GM12878 (cell line): ENCODE measurements around the gene CTIF. TPM values are rescaled to one million over a fixed set of nuclear protein-coding genes. Genes with fewer than 3 reads are reported as not detected.

ENCODE experiments used
- ATAC-seq: fragments of 200-7000 bp; cut with Tn5 transposase; 3 replicates; pipeline ENCODE4 v1.9.1; 2020; ENCODE audit warnings: mild to moderate bottlenecking, moderate library complexity
- BruUV-seq: library from RNA; stranded (reverse); fragments of 400-500 nt; replicated peaks from 2 replicates; lab custom pipeline; 2021; lab: Mats Ljungman, UMichigan
- CTCF ChIA-PET: fragments of 300-600 bp; sonication (Branson Sonifier 250); formaldehyde crosslinking; extraction: SDS; loops from one replicate; lab custom pipeline; 2021; ENCODE audit warnings: inconsistent platforms; lab: Yijun Ruan, JAX
- POLR2A ChIA-PET: fragments of 350-600 bp; formaldehyde crosslinking; extraction: SDS; loops from one replicate; lab custom pipeline; 2021; ENCODE audit warnings: inconsistent platforms; lab: Charles Lee
- RAD21 ChIA-PET: fragments of 300-600 bp; sonication (Branson Sonifier 250); formaldehyde crosslinking; loops from one replicate; lab custom pipeline; 2023; ENCODE audit warnings: antibody characterized with exemption; ENCODE audit not compliant: unreplicated experiment; lab: Charles Lee
- SMC1A ChIA-PET: fragments of 300-600 bp; sonication (Branson Sonifier 250); formaldehyde crosslinking; loops from one replicate; lab custom pipeline; 2023; ENCODE audit not compliant: unreplicated experiment, uncharacterized antibody; lab: Charles Lee
- DNase-seq: peaks from one replicate; pipeline ENCODE4 v3.0.0-alpha.2; 2011; ENCODE audit warnings: low read depth, low spot score
- FAIRE-seq: peaks from 3 replicates; lab custom pipeline; 2011; peaks lifted over from hg19 to GRCh38; lab: Jason Lieb, UNC
- H2AFZ ChIP-seq: 2 replicates; pipeline ENCODE4 v1.6.0; 2011; ENCODE audit warnings: low read depth, low read length, control low read depth; ENCODE audit not compliant: control insufficient read depth
- H3K27ac ChIP-seq: 2 replicates; pipeline ENCODE4 v1.5.1; 2011; ENCODE audit warnings: control low read depth; ENCODE audit not compliant: control insufficient read depth, insufficient read depth
- H3K27me3 ChIP-seq, 2 experiments: replicated peaks in 1 of 2; 2 replicates each; pipeline versions ENCODE4 v1.6.0 to v1.6.1; 2011; ENCODE audit warnings: low read length in 1 of 2; ENCODE audit not compliant: control insufficient read depth in 2 of 2, insufficient read depth in 2 of 2
- H3K36me3 ChIP-seq, 2 experiments: 2 replicates each; pipeline ENCODE4 v1.5.1; 2011; ENCODE audit warnings: low read length in 1 of 2; ENCODE audit not compliant: control insufficient read depth in 2 of 2, insufficient read depth in 2 of 2
- H3K4me1 ChIP-seq: 2 replicates; pipeline ENCODE4 v1.6.1; 2011; ENCODE audit warnings: mild to moderate bottlenecking, low read length, moderate library complexity, mixed read lengths; ENCODE audit not compliant: control insufficient read depth, insufficient read depth
- H3K4me2 ChIP-seq: 2 replicates; pipeline ENCODE4 v1.6.0; 2011; ENCODE audit warnings: control low read depth; ENCODE audit not compliant: control insufficient read depth, insufficient read depth
- H3K4me3 ChIP-seq: fragments of 200-600 bp; sonication (generic); 2 replicates; pipeline ENCODE4 v1.5.1; 2016
- H3K79me2 ChIP-seq: 2 replicates; pipeline ENCODE4 v1.6.0; 2011; ENCODE audit warnings: low read length; ENCODE audit not compliant: control insufficient read depth, insufficient read depth
- H3K9ac ChIP-seq: 2 replicates; pipeline ENCODE4 v1.8.0; 2011; ENCODE audit warnings: low read length, control low read depth, mixed read lengths; ENCODE audit not compliant: control insufficient read depth, insufficient read depth
- H3K9me3 ChIP-seq: replicated peaks from 3 replicates; pipeline ENCODE4 v1.5.1; 2011; ENCODE audit warnings: mild to moderate bottlenecking, low read length; ENCODE audit not compliant: control insufficient read depth, insufficient read depth
- H4K20me1 ChIP-seq: 2 replicates; pipeline ENCODE4 v1.6.0; 2011; ENCODE audit not compliant: control insufficient read depth, insufficient read depth
- ATF7 ChIP-seq: fragments of 450-650 bp; IDR thresholded peaks from 2 replicates; pipeline ENCODE4 v1.6.1; 2016; ENCODE audit warnings: low read depth, mild to moderate bottlenecking
- SREBF1 ChIP-seq: IDR thresholded peaks from 2 replicates; pipeline ENCODE4 v1.6.1; 2012; ENCODE audit warnings: mild to moderate bottlenecking, low read length
- YBX1 ChIP-seq: fragments of 450-650 bp; IDR thresholded peaks from 2 replicates; pipeline ENCODE4 v1.6.1; 2016; ENCODE audit warnings: antibody characterized with exemption
- WGBS: methylation state at CpG from one replicate; pipeline ENCODE4 v1.1.6; 2016; ENCODE audit warnings: low lambda C conversion rate; ENCODE audit not compliant: insufficient replicate concordance, insufficient coverage; ENCODE audit errors: missing lambda C conversion rate; 5-methylcytosine and 5-hydroxymethylcytosine counted together
- in situ Hi-C: fragments of 300-500 bp; cut with MboI; formaldehyde crosslinking; loops from 9 replicates; pipeline ENCODE4 v1.14.3; 2018; ENCODE audit warnings: mixed read lengths
- intact Hi-C: fragments of 100-400 bp; cut with micrococcal nuclease; formaldehyde crosslinking; loops from one replicate; pipeline ENCODE4 v1.14.2; 2022; ENCODE audit not compliant: unreplicated experiment
- polyA plus RNA-seq, 11 experiments: library from polyadenylated mRNA; depleted of rRNA in 4 of 11; unstranded in 6 of 11; stranded (reverse) in 5 of 11; fragments of >200 nt; fragmentation: Nextera tagmentation in 4 of 11; fragmentation: Illumina TruSeq in 1 of 11; extraction: Ambion mirVana in 4 of 11; extraction: Trizol in 1 of 11; gene quantifications; 1 replicate in 1 of 11; 2 replicates in 10 of 11; pipeline versions ENCODE4 v1.2.1 to v1.2.3, GENCODE V29; 2011 to 2016; ENCODE audit warnings: inconsistent platforms in 2 of 11, missing spikeins in 2 of 11, low read depth in 1 of 11
- total RNA-seq, 4 experiments: library from RNA; depleted of rRNA in 3 of 4; stranded (reverse); fragments of >200 nt in 3 of 4; fragmentation: Illumina TruSeq in 1 of 4; extraction: Trizol in 1 of 4; gene quantifications; 2 replicates each; pipeline versions ENCODE4 v1.2.1 to v1.2.3, GENCODE V29; 2013 to 2021
- TF ChIP-seq, protein P1 (sequence below): fragments of 150-350 bp; IDR thresholded peaks from 2 replicates; pipeline ENCODE4 v1.6.1; 2016; ENCODE audit warnings: low read depth, low read length
- TF ChIP-seq, protein P2 (sequence below): fragments of 450-650 bp; formaldehyde crosslinking; IDR thresholded peaks from 2 replicates; pipeline ENCODE4 v1.4.0; 2020; ENCODE audit warnings: mild to moderate bottlenecking, moderate library complexity

The CTIF gene
- total and polyA plus RNA-seq, 10 of the 15 experiments (the other 5 are each of a cell fraction or from before 2014, with no cell fraction given) = 0.06 to 11.6 (median 2.5) TPM

DNA sequence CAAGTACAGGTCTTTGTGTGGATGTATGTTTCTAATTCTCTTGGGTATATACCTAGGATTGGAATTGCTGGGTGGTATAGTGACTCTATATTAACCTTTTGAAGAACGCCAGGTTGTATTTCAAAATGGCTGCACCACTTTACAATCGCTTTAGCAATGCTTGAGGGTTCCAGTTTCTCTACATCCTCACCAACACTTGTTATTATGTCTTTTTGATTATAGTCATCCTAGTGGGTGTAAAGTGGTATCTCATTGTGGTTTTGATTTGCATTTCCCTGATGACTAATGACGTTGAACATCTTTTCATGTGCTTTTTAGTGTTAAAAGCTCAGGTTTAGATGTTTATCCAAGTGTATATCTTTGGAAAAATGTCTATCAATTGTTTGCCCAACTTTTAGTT is 39.5 kb downstream of the CTIF start:
- Histone ChIP-seq H3K36me3 (no peaks in the 10 kb centered on the region), H3K27ac (no peak overlapping the region), H3K4me1 (no peaks in the 10 kb centered on the region), H3K4me3 (no peak overlapping the region), H2AFZ (no peak overlapping the region), H4K20me1 (no peaks in the 10 kb centered on the region), H3K79me2 (no peaks in the 10 kb centered on the region), H3K27me3 (no peaks in the 10 kb centered on the region)
- RAD21 ChIA-PET = no interaction called here
- POLR2A ChIA-PET = no interaction called here
- FAIRE-seq = no peak
- SMC1A ChIA-PET = no interaction called here
- intact Hi-C loops = no loop called here
- BruUV-seq = no TSS peak
- TF ChIP-seq, protein P1, sequence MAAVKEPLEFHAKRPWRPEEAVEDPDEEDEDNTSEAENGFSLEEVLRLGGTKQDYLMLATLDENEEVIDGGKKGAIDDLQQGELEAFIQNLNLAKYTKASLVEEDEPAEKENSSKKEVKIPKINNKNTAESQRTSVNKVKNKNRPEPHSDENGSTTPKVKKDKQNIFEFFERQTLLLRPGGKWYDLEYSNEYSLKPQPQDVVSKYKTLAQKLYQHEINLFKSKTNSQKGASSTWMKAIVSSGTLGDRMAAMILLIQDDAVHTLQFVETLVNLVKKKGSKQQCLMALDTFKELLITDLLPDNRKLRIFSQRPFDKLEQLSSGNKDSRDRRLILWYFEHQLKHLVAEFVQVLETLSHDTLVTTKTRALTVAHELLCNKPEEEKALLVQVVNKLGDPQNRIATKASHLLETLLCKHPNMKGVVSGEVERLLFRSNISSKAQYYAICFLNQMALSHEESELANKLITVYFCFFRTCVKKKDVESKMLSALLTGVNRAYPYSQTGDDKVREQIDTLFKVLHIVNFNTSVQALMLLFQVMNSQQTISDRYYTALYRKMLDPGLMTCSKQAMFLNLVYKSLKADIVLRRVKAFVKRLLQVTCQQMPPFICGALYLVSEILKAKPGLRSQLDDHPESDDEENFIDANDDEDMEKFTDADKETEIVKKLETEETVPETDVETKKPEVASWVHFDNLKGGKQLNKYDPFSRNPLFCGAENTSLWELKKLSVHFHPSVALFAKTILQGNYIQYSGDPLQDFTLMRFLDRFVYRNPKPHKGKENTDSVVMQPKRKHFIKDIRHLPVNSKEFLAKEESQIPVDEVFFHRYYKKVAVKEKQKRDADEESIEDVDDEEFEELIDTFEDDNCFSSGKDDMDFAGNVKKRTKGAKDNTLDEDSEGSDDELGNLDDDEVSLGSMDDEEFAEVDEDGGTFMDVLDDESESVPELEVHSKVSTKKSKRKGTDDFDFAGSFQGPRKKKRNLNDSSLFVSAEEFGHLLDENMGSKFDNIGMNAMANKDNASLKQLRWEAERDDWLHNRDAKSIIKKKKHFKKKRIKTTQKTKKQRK = no peak
- no peak for TF ChIP-seq ATF7
- TF ChIP-seq SREBF1 = no peak
- no peak for TF ChIP-seq YBX1
- TF ChIP-seq, protein P2, sequence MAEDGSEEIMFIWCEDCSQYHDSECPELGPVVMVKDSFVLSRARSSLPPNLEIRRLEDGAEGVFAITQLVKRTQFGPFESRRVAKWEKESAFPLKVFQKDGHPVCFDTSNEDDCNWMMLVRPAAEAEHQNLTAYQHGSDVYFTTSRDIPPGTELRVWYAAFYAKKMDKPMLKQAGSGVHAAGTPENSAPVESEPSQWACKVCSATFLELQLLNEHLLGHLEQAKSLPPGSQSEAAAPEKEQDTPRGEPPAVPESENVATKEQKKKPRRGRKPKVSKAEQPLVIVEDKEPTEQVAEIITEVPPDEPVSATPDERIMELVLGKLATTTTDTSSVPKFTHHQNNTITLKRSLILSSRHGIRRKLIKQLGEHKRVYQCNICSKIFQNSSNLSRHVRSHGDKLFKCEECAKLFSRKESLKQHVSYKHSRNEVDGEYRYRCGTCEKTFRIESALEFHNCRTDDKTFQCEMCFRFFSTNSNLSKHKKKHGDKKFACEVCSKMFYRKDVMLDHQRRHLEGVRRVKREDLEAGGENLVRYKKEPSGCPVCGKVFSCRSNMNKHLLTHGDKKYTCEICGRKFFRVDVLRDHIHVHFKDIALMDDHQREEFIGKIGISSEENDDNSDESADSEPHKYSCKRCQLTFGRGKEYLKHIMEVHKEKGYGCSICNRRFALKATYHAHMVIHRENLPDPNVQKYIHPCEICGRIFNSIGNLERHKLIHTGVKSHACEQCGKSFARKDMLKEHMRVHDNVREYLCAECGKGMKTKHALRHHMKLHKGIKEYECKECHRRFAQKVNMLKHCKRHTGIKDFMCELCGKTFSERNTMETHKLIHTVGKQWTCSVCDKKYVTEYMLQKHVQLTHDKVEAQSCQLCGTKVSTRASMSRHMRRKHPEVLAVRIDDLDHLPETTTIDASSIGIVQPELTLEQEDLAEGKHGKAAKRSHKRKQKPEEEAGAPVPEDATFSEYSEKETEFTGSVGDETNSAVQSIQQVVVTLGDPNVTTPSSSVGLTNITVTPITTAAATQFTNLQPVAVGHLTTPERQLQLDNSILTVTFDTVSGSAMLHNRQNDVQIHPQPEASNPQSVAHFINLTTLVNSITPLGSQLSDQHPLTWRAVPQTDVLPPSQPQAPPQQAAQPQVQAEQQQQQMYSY = no peak
- TF ChIP-seq, all 136 proteins: peak for 0
- no peak for ATAC-seq
- in situ Hi-C loops = no loop called here
- 87% methylated on average over 3 of the region's 3 CpGs for WGBS
- CTCF ChIA-PET = no interaction called here
- no peak overlapping the region for H3K9ac ChIP-seq
- no peaks in the 10 kb centered on the region; the same call in 2 of the 3 replicates for H3K9me3 ChIP-seq
- no peak overlapping the region for H3K4me2 ChIP-seq
- no peak for DNase-seq
